NCI-H2227 (cell line): ENCODE results near the gene ATF5.

Source experiments
- DNase-seq: peaks from one replicate; lab custom pipeline; 2025; ENCODE audit not compliant: unreplicated experiment; lab: John Stamatoyannopoulos, UW

The ATF5 gene

DNA sequence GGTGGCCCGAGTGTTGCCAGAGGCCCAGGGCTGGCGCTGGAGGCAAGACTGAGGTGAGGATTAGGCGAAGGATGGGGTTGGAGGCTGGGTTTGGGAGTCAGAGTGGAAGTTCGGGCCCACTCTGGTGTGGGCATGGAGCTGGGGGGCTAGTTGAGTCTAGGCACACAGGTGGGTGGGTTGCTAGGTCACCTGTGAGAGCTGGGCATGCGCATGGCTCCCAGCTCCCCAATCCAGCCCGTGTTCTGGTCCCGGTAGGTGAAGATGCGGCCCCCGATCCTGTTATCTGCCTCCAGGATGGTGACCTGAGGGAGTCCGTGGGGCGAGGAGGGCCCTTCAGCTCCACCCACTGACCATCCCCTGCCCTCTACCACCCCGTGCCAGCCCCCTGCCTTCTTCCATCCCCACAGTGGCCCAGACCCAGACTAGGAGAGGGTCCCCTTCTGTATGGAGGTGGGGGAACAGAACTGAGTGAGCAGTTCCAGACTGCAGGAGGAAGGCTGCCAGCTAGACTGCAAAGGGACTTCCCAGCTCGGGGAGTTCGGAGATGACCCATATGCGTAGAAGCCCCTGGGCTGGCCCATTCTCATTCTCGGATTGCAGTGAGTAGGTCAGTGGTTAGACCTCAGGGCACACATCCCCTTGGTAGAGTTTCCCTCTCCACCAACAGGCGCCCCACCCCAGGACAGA lies 34.0 kb upstream of the ATF5 start:
- no peak for DNase-seq

- no peak for DNase-seq
These were observed 33.3 kb upstream of the ATF5 start for GRCh38 chr19:49895566-49896297.

DNA sequence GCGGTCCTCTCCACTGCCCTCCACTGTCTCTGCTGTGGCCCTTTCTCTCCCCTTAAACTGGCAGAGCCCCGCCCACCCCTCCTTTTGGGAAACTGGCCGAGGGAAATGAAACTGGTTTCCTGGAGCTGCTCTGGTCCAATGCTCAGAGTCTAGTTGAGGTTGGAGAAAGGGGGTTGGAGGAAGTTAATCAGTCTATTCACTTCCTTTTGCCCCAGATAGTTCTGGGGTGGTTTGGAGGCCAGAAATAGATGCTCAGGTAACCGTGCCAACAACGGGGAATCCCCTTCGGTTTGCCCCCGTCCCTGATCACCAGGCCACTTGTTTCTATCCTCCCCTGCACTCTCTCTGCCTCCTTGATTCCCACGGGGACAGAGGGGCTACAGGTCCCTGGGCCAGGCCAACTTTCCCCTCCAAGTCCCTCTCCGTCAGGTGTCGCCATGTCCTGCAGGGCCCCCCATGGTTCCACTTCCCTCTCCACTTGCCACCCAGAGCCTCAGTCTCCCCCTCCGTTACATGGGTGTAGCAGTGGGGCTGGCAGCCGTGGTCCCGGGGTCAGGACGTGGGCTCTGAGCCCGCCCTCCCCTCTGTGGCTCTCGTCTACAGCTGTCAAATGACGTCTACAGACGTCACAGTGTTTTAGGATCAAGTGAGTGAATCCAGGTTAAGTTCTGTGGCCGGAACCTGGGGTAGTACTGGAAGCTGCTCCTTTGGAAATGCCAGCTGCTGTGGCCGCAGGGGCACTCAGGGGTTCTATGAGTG lies 32.0 kb upstream of the ATF5 start, which contains the start of gene IL4I1:
IL4I1 (minus strand) TSS at position 25 of the 759 bp plus-strand sequence. CDS start 727 bp downstream, outside the sequence.
- no peak for DNase-seq

DNA sequence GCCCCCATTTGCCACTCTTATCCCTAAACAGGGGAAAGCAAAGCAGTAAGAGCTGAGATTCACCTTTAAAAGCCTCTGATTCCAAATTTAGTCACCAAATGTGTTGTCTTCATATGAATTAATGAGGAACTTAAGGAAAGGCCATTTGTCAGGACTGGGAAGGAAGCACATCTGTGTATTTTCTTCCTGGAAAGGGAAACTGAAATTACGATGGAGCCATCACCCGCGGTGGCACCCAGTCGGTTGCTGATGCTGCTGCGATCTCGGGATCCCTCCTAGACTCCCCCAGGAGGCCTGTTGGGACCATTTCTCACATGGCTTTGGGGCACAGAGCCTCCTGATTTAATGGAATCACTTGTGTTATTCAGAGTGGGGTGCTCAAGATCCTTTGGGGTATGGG lies 24.9 kb upstream of the ATF5 start:
- no peak for DNase-seq

DNA sequence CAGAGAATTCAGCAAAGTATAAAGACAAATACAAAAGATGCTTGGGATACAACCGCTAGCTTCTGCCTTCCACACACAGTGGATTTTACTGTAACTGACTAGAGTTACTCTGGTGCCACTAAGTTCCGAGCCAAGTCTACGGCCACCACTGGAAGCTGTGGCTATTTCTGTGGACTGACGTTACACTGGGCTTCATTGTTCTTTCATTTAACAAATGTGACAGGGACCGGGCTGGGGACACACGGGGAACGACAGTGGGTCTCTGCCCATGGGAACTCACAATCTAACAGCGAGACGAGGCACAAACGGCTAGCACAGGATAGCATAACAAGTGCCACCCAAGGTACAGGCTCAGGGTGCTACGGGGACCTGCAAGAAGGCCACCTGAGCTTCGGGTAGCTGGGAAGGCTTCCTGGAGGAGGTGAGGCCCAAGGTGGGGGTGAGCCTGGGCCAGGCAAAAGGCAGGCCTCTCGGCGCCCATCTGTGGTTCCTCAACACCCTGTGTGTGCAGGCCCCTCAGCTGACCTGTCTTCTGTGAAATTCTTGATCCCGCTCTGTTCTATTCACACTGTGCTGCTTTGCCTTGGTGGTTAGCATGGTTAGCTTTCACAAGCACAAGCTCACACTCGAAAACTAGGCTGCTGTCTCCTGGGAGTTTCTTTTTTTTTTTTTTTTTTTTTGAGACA lies 22.0 kb upstream of the ATF5 start:
- DNase-seq: no peak

- no peak for DNase-seq
These were observed 21.1 kb upstream of the ATF5 start for GRCh38 chr19:49907745-49908446.

GRCh38 chr19:49908480-49909420 lies 20.3 kb upstream of the ATF5 start:
- DNase-seq: no peak

DNA sequence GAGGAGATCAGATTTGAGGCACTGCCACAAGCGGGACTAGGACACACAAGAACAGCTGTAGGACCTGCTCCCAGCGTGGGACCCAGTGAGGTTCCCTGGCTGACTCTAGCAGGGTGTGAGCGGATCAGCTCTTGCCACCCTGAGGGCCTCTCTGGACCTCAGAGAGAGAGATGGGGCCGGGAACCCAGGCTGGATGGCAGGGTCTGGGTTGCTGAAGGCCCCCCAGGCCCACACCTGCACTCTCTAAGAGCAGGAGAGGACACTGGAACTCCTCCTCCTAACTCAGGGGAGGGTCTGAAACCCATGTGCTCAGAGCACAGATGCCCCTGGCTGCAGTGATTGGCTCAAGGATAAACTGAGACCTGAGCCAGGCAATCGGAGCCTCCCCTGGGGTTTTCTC lies 18.8 kb upstream of the ATF5 start:
- DNase-seq: no peak

DNA sequence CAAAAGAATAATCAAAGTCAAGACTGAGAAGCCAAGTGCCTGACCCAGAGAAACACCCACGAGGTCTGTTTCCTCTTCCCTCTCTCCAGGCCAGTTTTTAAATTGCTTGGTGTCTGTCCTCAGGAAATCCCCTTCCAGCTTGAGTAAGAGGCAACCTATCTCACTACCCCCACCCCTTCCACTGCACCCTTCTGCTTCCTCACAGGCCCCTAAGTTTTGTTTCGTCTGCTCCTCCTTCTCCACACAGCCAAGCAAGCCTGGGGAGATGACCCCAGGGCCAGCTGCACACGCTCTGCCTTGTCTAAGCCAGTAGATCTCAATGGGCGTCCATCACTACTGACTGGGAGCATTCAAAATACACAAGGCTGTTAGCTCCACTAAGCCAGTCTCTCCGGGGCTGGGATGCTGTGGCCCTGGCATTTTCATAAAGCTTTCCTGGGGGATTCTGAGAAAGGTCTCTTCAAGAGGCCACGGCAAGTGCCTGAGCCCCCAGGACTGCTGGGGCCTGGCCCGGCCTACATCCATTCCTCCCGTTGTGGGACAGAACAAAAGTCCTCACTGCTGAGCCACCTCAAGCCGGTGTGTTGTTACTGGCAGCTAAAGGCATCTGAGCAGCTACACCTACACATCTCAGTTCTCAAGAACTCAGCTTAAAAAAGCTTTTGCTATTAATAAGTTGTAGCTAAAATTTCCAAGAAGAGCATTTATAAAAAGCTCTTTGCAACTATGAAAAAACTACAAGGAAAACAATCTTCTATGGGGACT lies 17.4 kb upstream of the ATF5 start:
- no peak for DNase-seq

DNA sequence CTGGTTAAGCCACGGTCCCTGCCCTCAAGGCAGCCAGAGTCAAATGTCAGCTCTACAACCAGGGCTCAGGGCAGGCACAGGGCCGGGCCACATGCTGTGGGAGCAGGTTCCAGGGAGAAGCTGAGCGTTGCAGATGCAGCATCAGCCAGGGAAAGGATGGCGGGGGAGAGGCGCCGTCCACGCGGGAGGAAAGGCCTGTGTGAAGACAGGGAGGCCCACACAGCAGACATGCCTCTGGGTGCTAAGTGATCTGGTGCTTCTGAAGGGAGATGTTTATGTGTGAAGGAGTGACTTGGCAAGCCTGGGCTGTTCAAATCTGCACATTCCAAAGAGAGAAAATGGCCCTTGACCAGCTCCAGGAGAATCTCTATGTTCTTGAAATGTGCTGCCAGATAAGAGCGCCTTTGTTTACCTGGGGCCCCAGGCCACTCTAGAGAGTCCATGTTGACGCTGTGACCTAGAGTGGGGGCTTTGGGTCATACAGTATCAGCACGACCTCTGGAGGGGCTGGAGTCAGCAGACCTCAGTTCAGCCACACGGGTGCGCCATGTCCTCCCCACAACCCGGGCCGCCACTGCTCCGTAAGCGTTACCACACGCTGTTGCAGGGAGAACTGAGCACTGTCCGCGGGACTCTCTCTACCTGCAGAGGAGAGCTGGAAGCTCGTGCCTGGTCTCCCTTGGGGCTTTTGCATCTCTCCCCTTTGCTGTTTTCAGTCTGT lies 15.9 kb upstream of the ATF5 start:
- DNase-seq: no peak

DNA sequence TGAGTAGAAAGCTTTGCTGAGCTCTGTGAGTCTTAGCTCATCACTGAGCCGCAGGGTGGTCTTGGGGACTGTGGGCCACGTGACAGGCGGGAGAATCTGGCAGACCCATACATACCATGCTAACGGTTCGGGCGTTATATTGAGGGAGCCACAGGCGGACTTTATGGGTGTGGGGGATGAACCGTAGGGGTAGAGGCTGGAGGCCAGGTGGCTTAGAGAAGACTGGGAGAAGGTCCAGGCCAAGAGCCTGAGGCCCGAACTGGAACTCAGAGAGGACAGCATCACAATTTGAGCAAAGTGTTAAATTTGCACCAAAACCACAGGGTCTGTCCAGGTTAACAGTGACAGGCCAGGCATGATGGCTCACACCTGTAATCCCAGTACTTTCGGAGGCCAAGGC lies 15.3 kb upstream of the ATF5 start:
- DNase-seq: no peak

GRCh38 chr19:49915271-49915670 lies 13.7 kb upstream of the ATF5 start:
- no peak for DNase-seq

- DNase-seq: no peak
These were observed 11.9 kb upstream of the ATF5 start for GRCh38 chr19:49916839-49917733.

- no peak for DNase-seq
These were observed 10.9 kb upstream of the ATF5 start for GRCh38 chr19:49918089-49918488.

GRCh38 chr19:49920624-49921363 lies 8.2 kb upstream of the ATF5 start:
- no peak for DNase-seq
